BLaER1 (cell line): Measurements from ENCODE around the gene LNX1.
"Not testable (repeated sequence)": the region's sequence is repeated elsewhere in the genome, so short reads cannot be mapped to it uniquely, and the experiment has no call there.

ENCODE experiments used
- H3K27ac ChIP-seq: shearing (Covaris generic); formaldehyde crosslinking; 2 replicates; pipeline ENCODE4 v1.8.1; 2022
- H3K27me3 ChIP-seq: shearing (Covaris generic); formaldehyde crosslinking; 2 replicates; pipeline ENCODE4 v1.8.1; 2022
- H3K36me3 ChIP-seq: shearing (Covaris generic); formaldehyde crosslinking; 2 replicates; pipeline ENCODE4 v1.8.1; 2022
- H3K4me1 ChIP-seq: shearing (Covaris generic); formaldehyde crosslinking; 2 replicates; pipeline ENCODE4 v1.8.1; 2022
- H3K4me2 ChIP-seq: shearing (Covaris generic); formaldehyde crosslinking; 2 replicates; pipeline ENCODE4 v1.8.1; 2022
- H3K4me3 ChIP-seq: shearing (Covaris generic); formaldehyde crosslinking; 2 replicates; pipeline ENCODE4 v1.8.1; 2022
- H3K9ac ChIP-seq: shearing (Covaris generic); formaldehyde crosslinking; 2 replicates; pipeline ENCODE4 v1.8.1; 2022
- H3K9me3 ChIP-seq: shearing (Covaris generic); formaldehyde crosslinking; 2 replicates; pipeline ENCODE4 v1.8.1; 2022
- H4K20me1 ChIP-seq: shearing (Covaris generic); formaldehyde crosslinking; 2 replicates; pipeline ENCODE4 v1.8.1; 2022
- Cebpa-rat ChIP-seq: shearing (Covaris generic); IDR thresholded peaks from 2 replicates; pipeline ENCODE4 v1.8.1; 2022

LNX1 gene

GRCh38 chr4:53481586-53481985 is 109.7 kb downstream of the LNX1 start:
- Histone ChIP-seq H3K36me3 (no peaks in the 10 kb centered on the region), H3K27me3 (no peaks in the 10 kb centered on the region), H3K4me3 (no peak overlapping the region), H3K9me3 (no peaks in the 10 kb centered on the region), H3K4me2 (no peak overlapping the region), H4K20me1 (no peaks in the 10 kb centered on the region), H3K9ac (no peak overlapping the region), H3K27ac (no peak overlapping the region), H3K4me1 (no peaks in the 10 kb centered on the region)
- no peak for TF ChIP-seq Cebpa-rat

GRCh38 chr4:53480909-53481308 is 110.4 kb downstream of the LNX1 start:
- Histone ChIP-seq H3K4me1 (no peaks in the 10 kb centered on the region), H3K9ac (no peak overlapping the region), H3K27ac (no peak overlapping the region), H3K36me3 (no peaks in the 10 kb centered on the region), H3K9me3 (no peaks in the 10 kb centered on the region), H3K27me3 (no peaks in the 10 kb centered on the region), H3K4me3 (no peak overlapping the region), H4K20me1 (no peaks in the 10 kb centered on the region), H3K4me2 (no peak overlapping the region)
- no peak for TF ChIP-seq Cebpa-rat

DNA sequence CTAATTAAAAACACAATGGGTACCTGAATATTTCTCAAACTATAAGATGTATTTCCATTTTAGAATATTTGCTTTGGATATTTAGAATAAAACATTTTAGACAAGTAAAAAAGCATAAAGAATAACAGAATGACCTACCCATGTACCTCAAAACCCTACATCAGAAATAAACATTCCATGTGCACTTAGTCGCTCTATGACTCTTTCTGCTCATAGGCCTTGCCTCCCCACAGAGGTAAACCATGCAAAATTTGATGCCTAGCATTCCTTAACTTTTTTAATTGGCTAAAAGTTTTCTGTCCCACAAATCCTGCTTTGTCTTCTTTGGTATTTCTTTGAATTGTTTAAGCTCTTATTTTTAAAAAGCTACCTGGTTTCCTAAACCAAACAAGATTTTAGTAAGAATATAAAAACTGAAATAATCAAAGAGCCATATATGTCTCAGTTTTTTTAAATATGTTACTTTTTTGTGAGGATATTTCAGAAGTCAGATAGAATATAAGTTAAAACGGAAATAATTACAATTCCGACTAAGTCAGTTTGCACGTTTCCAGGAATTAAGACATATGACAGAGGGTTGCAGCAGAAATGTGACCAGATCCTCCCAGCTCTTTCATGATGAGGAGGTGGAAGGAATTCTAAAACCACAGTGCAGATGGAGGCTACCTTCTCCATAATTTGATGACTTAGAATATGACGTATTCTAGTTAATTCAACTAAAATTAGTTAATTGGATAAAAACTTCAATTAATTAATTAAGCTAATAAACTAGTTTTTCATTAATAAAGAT is 111.4 kb downstream of the LNX1 start:
- no peak overlapping the region for H3K4me2 ChIP-seq
- no peaks in the 10 kb centered on the region for H3K36me3 ChIP-seq
- H3K9me3 ChIP-seq: no peaks in the 10 kb centered on the region
- no peak overlapping the region for H3K4me3 ChIP-seq
- H4K20me1 ChIP-seq: no peaks in the 10 kb centered on the region
- H3K27me3 ChIP-seq: no peaks in the 10 kb centered on the region
- no peak overlapping the region for H3K27ac ChIP-seq
- no peak for TF ChIP-seq Cebpa-rat
- no peaks in the 10 kb centered on the region for H3K4me1 ChIP-seq
- H3K9ac ChIP-seq: no peak overlapping the region

GRCh38 chr4:53478671-53479456 is 112.4 kb downstream of the LNX1 start:
- Histone ChIP-seq H3K9me3 (no peaks in the 10 kb centered on the region), H3K4me1 (no peaks in the 10 kb centered on the region), H3K9ac (no peak overlapping the region), H3K27ac (no peak overlapping the region), H3K36me3 (no peaks in the 10 kb centered on the region), H3K4me2 (no peak overlapping the region), H4K20me1 (no peaks in the 10 kb centered on the region), H3K27me3 (no peaks in the 10 kb centered on the region), H3K4me3 (no peak overlapping the region)
- no peak for TF ChIP-seq Cebpa-rat

GRCh38 chr4:53477636-53478035 is 113.7 kb downstream of the LNX1 start:
- no peak overlapping the region for H3K4me2 ChIP-seq
- H3K9ac ChIP-seq: no peak overlapping the region
- no peaks in the 10 kb centered on the region; the same call in 1 of the 2 replicates for H3K9me3 ChIP-seq
- TF ChIP-seq Cebpa-rat: no peak
- no peaks in the 10 kb centered on the region for H3K27me3 ChIP-seq
- no peak overlapping the region for H3K27ac ChIP-seq
- H3K36me3 ChIP-seq: no peaks in the 10 kb centered on the region
- H3K4me3 ChIP-seq: no peak overlapping the region
- H3K4me1 ChIP-seq: no peaks in the 10 kb centered on the region
- H4K20me1 ChIP-seq: no peaks in the 10 kb centered on the region

- H3K27me3 ChIP-seq: no peaks in the 10 kb centered on the region
- H3K36me3 ChIP-seq: no peaks in the 10 kb centered on the region
- no peaks in the 10 kb centered on the region for H3K4me1 ChIP-seq
- H3K27ac ChIP-seq: no peak overlapping the region
- no peak overlapping the region for H3K9ac ChIP-seq
- H3K9me3 ChIP-seq: no peaks in the 10 kb centered on the region; the same call in 1 of the 2 replicates
- no peak overlapping the region for H3K4me2 ChIP-seq
- no peak for TF ChIP-seq Cebpa-rat
- no peaks in the 10 kb centered on the region for H4K20me1 ChIP-seq
- H3K4me3 ChIP-seq: no peak overlapping the region
Measured at GRCh38 chr4:53477038-53477565, 114.2 kb downstream of the LNX1 start.

- Histone ChIP-seq H4K20me1 (no peaks in the 10 kb centered on the region), H3K9ac (no peak overlapping the region), H3K4me3 (no peak overlapping the region), H3K27ac (no peak overlapping the region), H3K9me3 (no peaks in the 10 kb centered on the region; the same call in 1 of the 2 replicates), H3K4me1 (no peaks in the 10 kb centered on the region), H3K36me3 (no peaks in the 10 kb centered on the region), H3K4me2 (no peak overlapping the region), H3K27me3 (no peaks in the 10 kb centered on the region)
- TF ChIP-seq Cebpa-rat: no peak
Measured at GRCh38 chr4:53476232-53477037, 114.9 kb downstream of the LNX1 start.

- H3K27me3 ChIP-seq, H3K4me2 ChIP-seq, H3K27ac ChIP-seq, H4K20me1 ChIP-seq, H3K4me3 ChIP-seq, H3K9ac ChIP-seq, H3K4me1 ChIP-seq: not testable (repeated sequence)
- Histone ChIP-seq H3K9me3 (peaks cover 18% of the 10 kb centered on the region), H3K36me3 (peaks cover 26% of the 10 kb centered on the region)
Measured at GRCh38 chr4:53466576-53466975, 124.7 kb downstream of the LNX1 start.

GRCh38 chr4:53465891-53466290 is 125.4 kb downstream of the LNX1 start:
- Histone ChIP-seq H3K4me3 (no peak overlapping the region), H3K9ac (no peak overlapping the region), H4K20me1 (no peaks in the 10 kb centered on the region), H3K9me3 (peaks cover 18% of the 10 kb centered on the region), H3K4me2 (no peak overlapping the region), H3K27me3 (no peaks in the 10 kb centered on the region), H3K27ac (no peak overlapping the region), H3K36me3 (peaks cover 33% of the 10 kb centered on the region), H3K4me1 (no peaks in the 10 kb centered on the region)
- no peak for TF ChIP-seq Cebpa-rat
